Epithelial cell of proximal tubule (primary cell): Measurements from ENCODE around the gene BFSP2. TPM values are rescaled to one million over a fixed set of nuclear protein-coding genes. Genes with fewer than 3 reads are reported as not detected.
"Not testable (repeated sequence)": the region's sequence is repeated elsewhere in the genome, so short reads cannot be mapped to it uniquely, and the experiment has no call there.

Experiments used
- DNase-seq: peaks from one replicate; pipeline ENCODE4 v3.0.0-alpha.2; 2011; ENCODE audit warnings: low read depth
- H3K4me3 ChIP-seq: 2 replicates; pipeline ENCODE4 v1.5.1; 2011; ENCODE audit warnings: low read depth, mild to moderate bottlenecking, low read length
- total RNA-seq: library from RNA; depleted of rRNA; stranded (reverse); fragments of >200 nt; gene quantifications from 2 replicates; pipeline ENCODE4 v1.2.3, GENCODE V29; 2015
- TF ChIP-seq, protein P1 (sequence below): conservative IDR thresholded peaks from 2 replicates; pipeline ENCODE4 v1.5.1; 2012; ENCODE audit warnings: low read depth, mild to moderate bottlenecking, low read length

BFSP2 gene
- total RNA-seq, 1 donor from 2014 or later: not detected

- no peak overlapping the region for H3K4me3 ChIP-seq
- TF ChIP-seq, protein P1, sequence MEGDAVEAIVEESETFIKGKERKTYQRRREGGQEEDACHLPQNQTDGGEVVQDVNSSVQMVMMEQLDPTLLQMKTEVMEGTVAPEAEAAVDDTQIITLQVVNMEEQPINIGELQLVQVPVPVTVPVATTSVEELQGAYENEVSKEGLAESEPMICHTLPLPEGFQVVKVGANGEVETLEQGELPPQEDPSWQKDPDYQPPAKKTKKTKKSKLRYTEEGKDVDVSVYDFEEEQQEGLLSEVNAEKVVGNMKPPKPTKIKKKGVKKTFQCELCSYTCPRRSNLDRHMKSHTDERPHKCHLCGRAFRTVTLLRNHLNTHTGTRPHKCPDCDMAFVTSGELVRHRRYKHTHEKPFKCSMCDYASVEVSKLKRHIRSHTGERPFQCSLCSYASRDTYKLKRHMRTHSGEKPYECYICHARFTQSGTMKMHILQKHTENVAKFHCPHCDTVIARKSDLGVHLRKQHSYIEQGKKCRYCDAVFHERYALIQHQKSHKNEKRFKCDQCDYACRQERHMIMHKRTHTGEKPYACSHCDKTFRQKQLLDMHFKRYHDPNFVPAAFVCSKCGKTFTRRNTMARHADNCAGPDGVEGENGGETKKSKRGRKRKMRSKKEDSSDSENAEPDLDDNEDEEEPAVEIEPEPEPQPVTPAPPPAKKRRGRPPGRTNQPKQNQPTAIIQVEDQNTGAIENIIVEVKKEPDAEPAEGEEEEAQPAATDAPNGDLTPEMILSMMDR: no peak
- no peak for DNase-seq
These were observed 122.1 kb downstream of the BFSP2 start for GRCh38 chr3:133521946-133522345.

- H3K4me3 ChIP-seq, DNase-seq: not testable (repeated sequence)
These were observed 123.9 kb downstream of the BFSP2 start for GRCh38 chr3:133523758-133524157.

Other genes with a start within 250 kb of the BFSP2 start
- 163 and 225 TPM in 2 replicates for gene CDV3, start 173.6 kb downstream of the BFSP2 start, total RNA-seq